Mammary epithelial cell (primary cell): ENCODE results near the gene GLO1.

Source experiments
- EZH2 ChIP-seq: IDR thresholded peaks from 2 replicates; pipeline ENCODE4 v1.6.1; 2012; ENCODE audit warnings: low read length, inconsistent platforms, borderline replicate concordance
- TF ChIP-seq, protein P1 (sequence below), 2 donors: IDR thresholded peaks in 1 of 2; conservative IDR thresholded peaks in 1 of 2; 2 replicates each; pipeline ENCODE4 v1.5.1; 2011 to 2012; ENCODE audit warnings: inconsistent platforms in 2 of 2, low read length in 2 of 2, mild to moderate bottlenecking in 2 of 2, control low read depth in 1 of 2, low read depth in 1 of 2; ENCODE audit not compliant: insufficient read depth in 1 of 2; ENCODE audit errors: extremely low read depth in 1 of 2

DNA sequence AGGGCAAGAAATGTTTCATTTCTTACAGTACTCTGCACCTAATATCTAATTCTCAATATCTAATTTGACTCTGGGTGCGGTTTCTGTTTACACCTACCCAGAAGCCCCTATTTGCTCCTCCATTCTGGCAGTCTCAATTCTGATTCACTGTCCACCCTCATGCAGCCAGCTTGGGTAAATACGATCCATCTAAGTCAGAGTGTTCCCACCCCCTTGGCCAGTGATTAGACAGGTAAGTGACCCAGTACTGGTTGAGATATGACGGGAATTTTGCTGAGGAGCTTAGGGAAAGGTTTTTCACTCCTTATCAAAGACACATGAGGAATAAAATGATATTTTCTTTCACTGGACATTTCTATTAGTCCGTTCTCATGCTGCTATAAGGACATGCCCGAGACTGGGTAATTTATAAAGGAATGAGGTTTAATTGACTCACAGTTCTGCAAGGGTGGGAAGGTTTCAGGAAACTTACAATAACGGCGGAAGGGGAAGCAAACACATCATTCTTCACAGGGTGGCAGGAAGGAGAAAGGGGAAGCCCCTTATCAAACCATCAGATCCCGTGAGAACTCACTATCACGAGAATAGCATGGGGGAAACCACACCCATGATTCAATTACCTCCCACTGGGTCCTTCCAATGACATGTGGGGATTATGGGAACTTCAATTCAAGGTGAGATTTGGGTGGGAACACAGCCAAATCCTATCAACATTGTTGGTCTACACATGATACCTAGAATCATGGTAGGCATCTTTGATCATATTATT lies 29.4 kb downstream of the GLO1 start:
- TF ChIP-seq, protein P1, sequence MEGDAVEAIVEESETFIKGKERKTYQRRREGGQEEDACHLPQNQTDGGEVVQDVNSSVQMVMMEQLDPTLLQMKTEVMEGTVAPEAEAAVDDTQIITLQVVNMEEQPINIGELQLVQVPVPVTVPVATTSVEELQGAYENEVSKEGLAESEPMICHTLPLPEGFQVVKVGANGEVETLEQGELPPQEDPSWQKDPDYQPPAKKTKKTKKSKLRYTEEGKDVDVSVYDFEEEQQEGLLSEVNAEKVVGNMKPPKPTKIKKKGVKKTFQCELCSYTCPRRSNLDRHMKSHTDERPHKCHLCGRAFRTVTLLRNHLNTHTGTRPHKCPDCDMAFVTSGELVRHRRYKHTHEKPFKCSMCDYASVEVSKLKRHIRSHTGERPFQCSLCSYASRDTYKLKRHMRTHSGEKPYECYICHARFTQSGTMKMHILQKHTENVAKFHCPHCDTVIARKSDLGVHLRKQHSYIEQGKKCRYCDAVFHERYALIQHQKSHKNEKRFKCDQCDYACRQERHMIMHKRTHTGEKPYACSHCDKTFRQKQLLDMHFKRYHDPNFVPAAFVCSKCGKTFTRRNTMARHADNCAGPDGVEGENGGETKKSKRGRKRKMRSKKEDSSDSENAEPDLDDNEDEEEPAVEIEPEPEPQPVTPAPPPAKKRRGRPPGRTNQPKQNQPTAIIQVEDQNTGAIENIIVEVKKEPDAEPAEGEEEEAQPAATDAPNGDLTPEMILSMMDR (conservative IDR thresholded peaks at IDR 0.05 in 1 of 2, IDR thresholded peaks at IDR 0.05 in 1 of 2; ENCODE audit: extremely low read depth in 1 of 2, insufficient read depth in 1 of 2, low read depth in 1 of 2, low read length in 2 of 2), result no peak
- TF ChIP-seq EZH2, result no peak
